Epithelial cell of esophagus (primary cell): ENCODE data around the gene PDZD4.

Experiments used
- DNase-seq: peaks from one replicate; pipeline ENCODE4 v3.0.0; 2010; ENCODE audit warnings: low read depth
- H3K4me3 ChIP-seq: 2 replicates; pipeline ENCODE4 v1.5.1; 2011; ENCODE audit warnings: mild to moderate bottlenecking, low read length, control low read depth
- TF ChIP-seq, protein P1 (sequence below): IDR thresholded peaks from 2 replicates; pipeline ENCODE4 v1.5.1; 2011; ENCODE audit warnings: low read depth, mild to moderate bottlenecking, low read length, control low read depth, inconsistent platforms; ENCODE audit not compliant: insufficient read depth; ENCODE audit errors: missing control alignments

The PDZD4 gene

DNA sequence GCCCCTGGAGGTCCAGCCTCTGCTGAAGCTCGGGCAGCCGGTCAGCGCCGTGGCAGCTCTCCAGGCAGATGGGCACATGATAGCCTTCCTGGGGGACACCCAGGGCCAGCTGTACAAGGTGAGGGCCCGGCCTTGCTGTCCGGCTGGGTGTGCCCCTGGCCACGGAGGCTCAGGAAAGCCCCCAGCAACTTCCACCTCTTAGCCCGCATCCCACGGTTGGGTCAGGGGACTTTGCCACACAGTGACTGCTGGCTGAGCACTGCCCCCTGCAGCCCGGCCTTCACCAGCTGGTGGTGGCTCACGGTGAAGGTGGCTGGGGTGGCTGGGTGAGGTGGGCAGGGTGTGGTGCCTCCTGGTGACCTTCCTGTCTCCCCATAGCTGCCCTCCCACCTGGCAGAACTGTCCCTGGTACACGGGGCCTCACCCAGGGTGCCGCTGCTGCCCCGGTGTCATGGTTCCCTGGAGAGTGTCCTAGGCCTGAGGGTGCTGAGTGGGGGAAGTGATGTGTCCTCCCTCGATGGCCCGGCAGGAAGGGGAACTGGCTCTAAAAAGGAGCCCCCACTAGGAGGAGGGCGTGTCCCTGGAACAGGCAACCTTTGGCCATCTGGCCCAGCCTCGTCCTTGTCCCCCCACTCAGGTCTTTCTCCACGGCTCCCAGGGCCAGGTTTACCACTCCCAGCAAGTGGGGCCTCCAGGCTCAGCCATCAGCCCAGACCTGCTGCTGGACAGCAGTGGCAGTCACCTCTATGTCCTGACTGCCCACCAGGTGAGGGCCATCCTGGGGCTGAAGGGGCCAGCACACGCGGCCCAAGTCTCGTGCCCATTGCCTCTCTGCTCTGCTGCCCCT is 61.8 kb downstream of the PDZD4 start:
- DNase-seq: no peak
- TF ChIP-seq, protein P1, sequence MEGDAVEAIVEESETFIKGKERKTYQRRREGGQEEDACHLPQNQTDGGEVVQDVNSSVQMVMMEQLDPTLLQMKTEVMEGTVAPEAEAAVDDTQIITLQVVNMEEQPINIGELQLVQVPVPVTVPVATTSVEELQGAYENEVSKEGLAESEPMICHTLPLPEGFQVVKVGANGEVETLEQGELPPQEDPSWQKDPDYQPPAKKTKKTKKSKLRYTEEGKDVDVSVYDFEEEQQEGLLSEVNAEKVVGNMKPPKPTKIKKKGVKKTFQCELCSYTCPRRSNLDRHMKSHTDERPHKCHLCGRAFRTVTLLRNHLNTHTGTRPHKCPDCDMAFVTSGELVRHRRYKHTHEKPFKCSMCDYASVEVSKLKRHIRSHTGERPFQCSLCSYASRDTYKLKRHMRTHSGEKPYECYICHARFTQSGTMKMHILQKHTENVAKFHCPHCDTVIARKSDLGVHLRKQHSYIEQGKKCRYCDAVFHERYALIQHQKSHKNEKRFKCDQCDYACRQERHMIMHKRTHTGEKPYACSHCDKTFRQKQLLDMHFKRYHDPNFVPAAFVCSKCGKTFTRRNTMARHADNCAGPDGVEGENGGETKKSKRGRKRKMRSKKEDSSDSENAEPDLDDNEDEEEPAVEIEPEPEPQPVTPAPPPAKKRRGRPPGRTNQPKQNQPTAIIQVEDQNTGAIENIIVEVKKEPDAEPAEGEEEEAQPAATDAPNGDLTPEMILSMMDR: no peak

DNA sequence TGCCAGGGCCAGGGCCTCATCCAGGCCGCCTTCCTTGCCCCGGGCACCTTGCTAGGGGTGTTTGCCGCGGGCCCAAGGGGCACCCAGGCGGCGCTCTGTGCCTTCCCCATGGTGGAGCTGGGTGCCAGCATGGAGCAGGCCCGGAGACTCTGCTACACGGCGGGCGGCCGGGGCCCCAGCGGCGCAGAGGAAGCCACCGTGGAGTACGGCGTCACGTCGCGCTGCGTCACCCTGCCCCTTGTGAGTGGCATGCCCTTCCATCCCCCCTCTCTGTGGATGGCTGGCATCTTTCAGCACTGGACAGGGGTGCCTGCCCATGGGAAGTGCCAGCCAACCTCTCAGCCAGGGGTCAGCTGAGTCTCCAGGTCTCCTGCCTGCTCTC is 62.7 kb downstream of the PDZD4 start:
- TF ChIP-seq, protein P1: no peak
- DNase-seq: no peak
- H3K4me3 ChIP-seq: no peak overlapping the region

More for the DNA sequence above, 61.8 kb downstream of the PDZD4 start:
- no peak overlapping the region for H3K4me3 ChIP-seq

DNA sequence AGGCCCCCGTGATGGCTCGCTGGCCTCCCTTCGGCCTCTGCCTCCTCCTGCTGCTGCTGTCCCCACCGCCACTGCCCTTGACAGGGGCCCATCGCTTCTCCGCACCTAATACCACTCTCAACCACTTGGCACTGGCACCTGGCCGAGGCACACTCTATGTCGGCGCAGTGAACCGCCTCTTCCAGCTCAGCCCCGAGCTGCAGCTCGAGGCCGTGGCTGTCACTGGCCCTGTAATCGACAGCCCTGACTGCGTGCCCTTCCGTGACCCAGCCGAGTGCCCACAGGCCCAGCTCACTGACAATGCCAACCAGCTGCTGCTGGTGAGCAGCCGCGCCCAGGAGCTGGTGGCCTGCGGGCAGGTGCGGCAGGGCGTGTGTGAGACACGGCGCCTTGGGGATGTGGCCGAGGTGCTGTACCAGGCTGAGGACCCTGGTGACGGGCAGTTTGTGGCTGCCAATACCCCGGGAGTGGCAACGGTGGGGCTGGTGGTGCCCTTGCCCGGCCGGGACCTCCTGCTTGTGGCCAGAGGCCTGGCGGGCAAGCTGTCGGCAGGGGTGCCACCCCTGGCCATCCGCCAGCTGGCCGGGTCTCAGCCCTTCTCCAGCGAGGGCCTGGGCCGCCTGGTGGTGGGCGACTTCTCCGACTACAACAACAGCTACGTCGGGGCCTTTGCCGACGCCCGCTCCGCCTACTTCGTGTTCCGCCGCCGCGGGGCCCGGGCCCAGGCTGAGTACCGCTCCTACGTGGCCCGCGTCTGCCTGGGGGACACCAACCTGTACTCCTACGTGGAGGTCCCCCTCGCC is 63.3 kb downstream of the PDZD4 start:
- DNase-seq: no peak
- TF ChIP-seq, protein P1: no peak
- H3K4me3 ChIP-seq: no peak overlapping the region

DNA sequence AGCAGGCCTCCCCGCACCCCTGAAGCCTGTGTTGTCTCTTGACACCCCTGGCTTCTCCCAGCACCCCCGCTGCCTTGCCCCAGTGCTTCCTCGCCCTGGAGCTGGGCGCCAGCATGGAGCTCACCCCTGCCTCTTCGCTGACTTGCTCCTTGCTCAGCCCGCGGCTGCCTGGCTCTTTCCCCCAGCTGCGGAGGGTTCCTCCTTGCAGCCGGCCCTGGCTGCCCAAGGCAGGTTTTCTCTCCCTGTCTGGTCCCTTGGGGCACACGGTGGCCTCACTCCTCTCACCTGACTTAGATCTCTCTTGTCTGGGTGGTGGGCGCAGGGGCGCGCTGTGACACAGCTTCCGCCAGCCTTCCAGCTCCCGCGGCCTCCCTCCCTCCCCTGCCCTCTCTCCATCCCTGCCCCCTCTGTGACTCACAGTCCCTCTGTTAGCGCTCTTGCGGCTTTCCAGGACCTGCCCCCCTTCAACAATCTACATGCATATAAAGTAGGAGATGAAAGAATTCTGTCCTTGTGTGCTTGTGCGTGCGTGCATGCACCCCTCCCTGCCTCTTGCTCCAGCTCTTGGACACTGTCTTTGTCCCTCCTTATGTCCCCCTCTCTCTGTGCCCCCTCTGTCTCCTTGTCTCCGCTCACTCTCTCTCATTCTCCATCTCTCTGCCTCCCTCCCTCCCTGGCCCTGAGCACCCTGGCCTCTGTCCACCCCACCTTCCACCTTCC is 64.1 kb downstream of the PDZD4 start:
- DNase-seq: peak; percentile 63
- H3K4me3 ChIP-seq: peak overlapping the region; percentile 14
- TF ChIP-seq, protein P1: no peak

DNA sequence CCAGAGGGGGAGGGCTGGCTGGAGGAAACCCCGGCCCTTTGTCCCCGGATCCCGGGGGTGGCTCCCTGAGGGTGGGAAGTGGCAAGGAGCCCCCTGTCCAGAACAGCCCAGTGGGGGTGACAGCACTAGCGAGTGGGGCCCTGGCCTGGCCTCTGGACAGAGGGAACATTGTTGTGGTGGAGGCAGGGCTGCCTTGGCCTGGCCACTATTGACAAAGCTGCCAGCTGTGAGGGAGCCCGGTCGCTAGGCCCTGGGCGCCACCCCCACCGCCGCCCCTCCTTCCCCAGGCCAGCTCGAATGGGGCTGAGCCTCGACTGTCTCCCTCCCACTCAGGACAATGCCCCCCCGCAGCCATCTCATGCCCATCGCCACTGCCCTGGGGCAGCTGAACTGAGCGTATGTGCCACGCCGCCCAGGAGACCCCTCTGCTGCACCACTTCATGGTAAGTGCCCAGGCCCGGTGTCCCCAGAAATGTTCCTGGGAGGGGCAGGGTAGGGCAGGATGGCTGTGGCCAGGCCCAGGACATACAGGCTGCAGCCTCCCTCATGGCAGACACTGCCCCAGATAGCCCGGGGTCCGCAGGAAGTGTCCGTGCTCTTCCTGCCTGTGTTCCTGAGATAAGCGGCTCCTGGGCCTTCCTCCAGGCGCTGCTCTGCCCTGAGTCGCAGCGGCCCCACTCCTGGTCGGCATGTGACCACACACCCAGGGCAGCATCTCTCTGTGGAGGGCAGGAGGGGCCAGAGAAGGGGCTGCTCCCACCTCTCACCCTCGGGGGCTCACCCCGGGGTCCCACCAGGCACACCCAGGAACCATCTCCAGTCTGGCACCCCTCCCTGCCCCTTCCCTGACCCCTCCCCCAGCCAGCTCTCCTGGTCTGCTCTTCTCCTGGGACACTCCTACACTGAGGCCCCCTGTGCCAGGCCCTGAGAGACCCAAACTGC is 64.9 kb downstream of the PDZD4 start:
- no peak for DNase-seq
- H3K4me3 ChIP-seq: peak overlapping the region; percentile 57
- TF ChIP-seq, protein P1: no peak

DNA sequence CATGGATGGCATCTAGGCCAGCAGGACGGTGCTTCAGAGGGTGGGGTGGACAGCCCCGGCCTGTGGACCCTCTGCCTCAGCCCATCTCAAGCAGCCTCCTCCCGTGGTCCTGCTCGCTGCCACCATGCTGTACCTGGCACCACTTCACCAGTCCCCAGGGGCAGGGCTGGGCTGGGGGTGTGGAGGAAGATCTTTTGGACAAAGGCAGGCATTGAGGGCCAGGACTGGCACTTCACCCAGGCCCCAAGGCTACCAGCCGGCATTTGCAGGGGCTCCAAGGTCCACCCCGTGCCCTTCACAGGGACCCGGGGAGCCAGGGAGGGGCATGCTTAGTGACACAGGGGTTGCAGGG is 65.6 kb downstream of the PDZD4 start:
- TF ChIP-seq, protein P1: no peak
- DNase-seq: no peak
- H3K4me3 ChIP-seq: peak overlapping the region; percentile 57
